ENCODE measurements around the gene CSGALNACT2. TPM values are rescaled to one million over a fixed set of nuclear protein-coding genes. Genes with fewer than 3 reads are reported as not detected.

CSGALNACT2 gene
- total and polyA plus RNA-seq, 2 donors = 16.1 to 21.2 TPM

GRCh38 chr10:43127442-43127841, 10.8 kb upstream of the CSGALNACT2 start:
- no peaks in the 10 kb centered on the region for H3K36me3 ChIP-seq (ENCODE audit: control insufficient read depth in 2 of 2, insufficient read depth in 2 of 2, low read length in 1 of 2)
- H3K4me3 ChIP-seq (ENCODE audit: low read length in 2 of 2) = no peak overlapping the region
- H3K4me1 ChIP-seq (ENCODE audit: control insufficient read depth in 2 of 2, insufficient read depth in 2 of 2, low read length in 2 of 2) = peaks cover 5 to 8% of the 10 kb centered on the region in 2 donors
- H3K27ac ChIP-seq (ENCODE audit: low read depth in 1 of 2, low read length in 1 of 2) = no peak overlapping the region
- WGBS = 95% methylated on average over 9 of the region's 9 CpGs
- no peak for DNase-seq (ENCODE audit: low read depth in 6 of 9, low spot score in 9 of 9)
- no peaks in the 10 kb centered on the region for H3K27me3 ChIP-seq (ENCODE audit: control insufficient read depth in 2 of 2, insufficient read depth in 1 of 2, low read length in 1 of 2)
- no peaks in the 10 kb centered on the region for H3K9me3 ChIP-seq (ENCODE audit: control insufficient read depth in 2 of 2, insufficient read depth in 1 of 2, low read length in 1 of 2)

- no peak overlapping the region for H3K27ac ChIP-seq (ENCODE audit: low read depth in 1 of 2, low read length in 1 of 2)
- H3K4me3 ChIP-seq (ENCODE audit: low read length in 2 of 2) = no peak overlapping the region
- no peaks in the 10 kb centered on the region for H3K27me3 ChIP-seq (ENCODE audit: control insufficient read depth in 2 of 2, insufficient read depth in 1 of 2, low read length in 1 of 2)
- 92% methylated on average over 8 of the region's 8 CpGs for whole genome bisulfite sequencing
- no peak for DNase-seq (ENCODE audit: low read depth in 6 of 9, low spot score in 9 of 9)
- H3K36me3 ChIP-seq (ENCODE audit: control insufficient read depth in 2 of 2, insufficient read depth in 2 of 2, low read length in 1 of 2) = no peaks in the 10 kb centered on the region
- peaks cover 5 to 8% of the 10 kb centered on the region in 2 donors for H3K4me1 ChIP-seq (ENCODE audit: control insufficient read depth in 2 of 2, insufficient read depth in 2 of 2, low read length in 2 of 2)
- H3K9me3 ChIP-seq (ENCODE audit: control insufficient read depth in 2 of 2, insufficient read depth in 1 of 2, low read length in 1 of 2) = no peaks in the 10 kb centered on the region
Observed at GRCh38 chr10:43128331-43128730, 9.9 kb upstream of the CSGALNACT2 start.

GRCh38 chr10:43128958-43129706, 9.1 kb upstream of the CSGALNACT2 start:
- 68% methylated on average over 6 of the region's 6 CpGs for WGBS
- H3K27ac ChIP-seq (ENCODE audit: low read depth in 1 of 2, low read length in 1 of 2) = peak overlapping the region; percentile 58 to 68
- DNase-seq (ENCODE audit: low read depth in 6 of 9, low spot score in 9 of 9) = peak in 1 of 9 donors; percentile 42
- peaks cover 5 to 8% of the 10 kb centered on the region in 2 donors for H3K4me1 ChIP-seq (ENCODE audit: control insufficient read depth in 2 of 2, insufficient read depth in 2 of 2, low read length in 2 of 2)
- H3K36me3 ChIP-seq (ENCODE audit: control insufficient read depth in 2 of 2, insufficient read depth in 2 of 2, low read length in 1 of 2) = no peaks in the 10 kb centered on the region
- no peak overlapping the region for H3K4me3 ChIP-seq (ENCODE audit: low read length in 2 of 2)
- H3K9me3 ChIP-seq (ENCODE audit: control insufficient read depth in 2 of 2, insufficient read depth in 1 of 2, low read length in 1 of 2) = no peaks in the 10 kb centered on the region
- H3K27me3 ChIP-seq (ENCODE audit: control insufficient read depth in 2 of 2, insufficient read depth in 1 of 2, low read length in 1 of 2) = no peaks in the 10 kb centered on the region

- Histone ChIP-seq H3K27me3 (ENCODE audit: control insufficient read depth in 2 of 2, insufficient read depth in 1 of 2, low read length in 1 of 2) (no peaks in the 10 kb centered on the region), H3K27ac (ENCODE audit: low read depth in 1 of 2, low read length in 1 of 2) (no peak overlapping the region), H3K9me3 (ENCODE audit: control insufficient read depth in 2 of 2, insufficient read depth in 1 of 2, low read length in 1 of 2) (no peaks in the 10 kb centered on the region), H3K4me3 (ENCODE audit: low read length in 2 of 2) (no peak overlapping the region), H3K4me1 (ENCODE audit: control insufficient read depth in 2 of 2, insufficient read depth in 2 of 2, low read length in 2 of 2) (peaks cover 5 to 8% of the 10 kb centered on the region in 2 donors), H3K36me3 (ENCODE audit: control insufficient read depth in 2 of 2, insufficient read depth in 2 of 2, low read length in 1 of 2) (no peaks in the 10 kb centered on the region)
- no peak for DNase-seq (ENCODE audit: low read depth in 6 of 9, low spot score in 9 of 9)
- 92% methylated on average over 18 of the region's 18 CpGs for WGBS
Observed at GRCh38 chr10:43130770-43131171, 7.5 kb upstream of the CSGALNACT2 start.

- H3K4me1 ChIP-seq (ENCODE audit: control insufficient read depth in 2 of 2, insufficient read depth in 2 of 2, low read length in 2 of 2) = peaks cover 5 to 8% of the 10 kb centered on the region in 2 donors
- 94% methylated on average over 11 of the region's 11 CpGs for WGBS
- no peak overlapping the region for H3K4me3 ChIP-seq (ENCODE audit: low read length in 2 of 2)
- no peaks in the 10 kb centered on the region for H3K27me3 ChIP-seq (ENCODE audit: control insufficient read depth in 2 of 2, insufficient read depth in 1 of 2, low read length in 1 of 2)
- no peak overlapping the region for H3K27ac ChIP-seq (ENCODE audit: low read depth in 1 of 2, low read length in 1 of 2)
- no peaks in the 10 kb centered on the region for H3K9me3 ChIP-seq (ENCODE audit: control insufficient read depth in 2 of 2, insufficient read depth in 1 of 2, low read length in 1 of 2)
- no peaks in the 10 kb centered on the region for H3K36me3 ChIP-seq (ENCODE audit: control insufficient read depth in 2 of 2, insufficient read depth in 2 of 2, low read length in 1 of 2)
- DNase-seq (ENCODE audit: low read depth in 6 of 9, low spot score in 9 of 9) = no peak
Observed at GRCh38 chr10:43131256-43131655, 7.0 kb upstream of the CSGALNACT2 start.

- Histone ChIP-seq H3K36me3 (ENCODE audit: control insufficient read depth in 2 of 2, insufficient read depth in 2 of 2, low read length in 1 of 2) (no peaks in the 10 kb centered on the region), H3K27ac (ENCODE audit: low read depth in 1 of 2, low read length in 1 of 2) (no peak overlapping the region), H3K4me3 (ENCODE audit: low read length in 2 of 2) (no peak overlapping the region), H3K9me3 (ENCODE audit: control insufficient read depth in 2 of 2, insufficient read depth in 1 of 2, low read length in 1 of 2) (no peaks in the 10 kb centered on the region), H3K4me1 (ENCODE audit: control insufficient read depth in 2 of 2, insufficient read depth in 2 of 2, low read length in 2 of 2) (peaks cover 5 to 9% of the 10 kb centered on the region in 2 donors), H3K27me3 (ENCODE audit: control insufficient read depth in 2 of 2, insufficient read depth in 1 of 2, low read length in 1 of 2) (no peaks in the 10 kb centered on the region)
- WGBS = 98% methylated on average over 6 of the region's 6 CpGs
- no peak for DNase-seq (ENCODE audit: low read depth in 6 of 9, low spot score in 9 of 9)
Observed at GRCh38 chr10:43131906-43132305, 6.3 kb upstream of the CSGALNACT2 start.

GRCh38 chr10:43132867-43133787, 5.1 kb upstream of the CSGALNACT2 start:
- peaks cover 9 to 15% of the 10 kb centered on the region in 2 donors for H3K4me1 ChIP-seq (ENCODE audit: control insufficient read depth in 2 of 2, insufficient read depth in 2 of 2, low read length in 2 of 2)
- no peak for DNase-seq (ENCODE audit: low read depth in 6 of 9, low spot score in 9 of 9)
- WGBS = 97% methylated on average over 3 of the region's 3 CpGs

GRCh38 chr10:43134126-43134905, 3.9 kb upstream of the CSGALNACT2 start:
- no peaks in the 10 kb centered on the region for H3K27me3 ChIP-seq (ENCODE audit: control insufficient read depth in 2 of 2, insufficient read depth in 1 of 2, low read length in 1 of 2)
- no peaks in the 10 kb centered on the region for H3K36me3 ChIP-seq (ENCODE audit: control insufficient read depth in 2 of 2, insufficient read depth in 2 of 2, low read length in 1 of 2)
- H3K27ac ChIP-seq (ENCODE audit: low read depth in 1 of 2, low read length in 1 of 2) = no peak overlapping the region
- WGBS = 90% methylated on average over 5 of the region's 5 CpGs
- H3K4me1 ChIP-seq (ENCODE audit: control insufficient read depth in 2 of 2, insufficient read depth in 2 of 2, low read length in 2 of 2) = peaks cover 7 to 10% of the 10 kb centered on the region in 2 donors
- no peak overlapping the region for H3K4me3 ChIP-seq (ENCODE audit: low read length in 2 of 2)
- H3K9me3 ChIP-seq (ENCODE audit: control insufficient read depth in 2 of 2, insufficient read depth in 1 of 2, low read length in 1 of 2) = no peaks in the 10 kb centered on the region
- DNase-seq (ENCODE audit: low read depth in 6 of 9, low spot score in 9 of 9) = no peak

More at GRCh38 chr10:43132867-43133787, 5.1 kb upstream of the CSGALNACT2 start:
- no peak overlapping the region for H3K4me3 ChIP-seq (ENCODE audit: low read length in 2 of 2)
- H3K9me3 ChIP-seq (ENCODE audit: control insufficient read depth in 2 of 2, insufficient read depth in 1 of 2, low read length in 1 of 2) = no peaks in the 10 kb centered on the region
- no peaks in the 10 kb centered on the region for H3K27me3 ChIP-seq (ENCODE audit: control insufficient read depth in 2 of 2, insufficient read depth in 1 of 2, low read length in 1 of 2)
- H3K36me3 ChIP-seq (ENCODE audit: control insufficient read depth in 2 of 2, insufficient read depth in 2 of 2, low read length in 1 of 2) = no peaks in the 10 kb centered on the region
- H3K27ac ChIP-seq (ENCODE audit: low read depth in 1 of 2, low read length in 1 of 2) = no peak overlapping the region
